GM12878 (cell line): Measurements from ENCODE around the gene LRRC23. TPM values are rescaled to one million over a fixed set of nuclear protein-coding genes. Genes with fewer than 3 reads are reported as not detected.

Source experiments
- BACH1 ChIP-seq: fragments of 450-650 bp; IDR thresholded peaks from 2 replicates; pipeline ENCODE4 v1.6.1; 2017; ENCODE audit warnings: mild to moderate bottlenecking, borderline replicate concordance
- CHD4 ChIP-seq: fragments of 200-600 bp; sonication (generic); IDR thresholded peaks from 2 replicates; pipeline ENCODE4 v1.6.1; 2016; ENCODE audit warnings: mild to moderate bottlenecking
- DPF2 ChIP-seq: fragments of 450-650 bp; IDR thresholded peaks from 2 replicates; pipeline ENCODE4 v1.6.1; 2017; ENCODE audit warnings: mild to moderate bottlenecking
- EED ChIP-seq: sonication (generic); IDR thresholded peaks from 2 replicates; pipeline ENCODE4 v1.6.1; 2016; ENCODE audit warnings: antibody characterized with exemption, low read depth
- ETV6 ChIP-seq, 2 experiments: fragments of 450-650 bp in 1 of 2; IDR thresholded peaks in 1 of 2; conservative IDR thresholded peaks in 1 of 2; 2 replicates each; pipeline ENCODE4 v1.6.1; 2014; ENCODE audit warnings: antibody characterized with exemption in 1 of 2, borderline replicate concordance in 1 of 2, low read depth in 1 of 2, mild to moderate bottlenecking in 1 of 2, moderate library complexity in 1 of 2
- IKZF1 ChIP-seq: fragments of 450-650 bp; conservative IDR thresholded peaks from 2 replicates; pipeline ENCODE4 v1.6.1; 2017; ENCODE audit warnings: antibody characterized with exemption, mild to moderate bottlenecking
- IKZF2 ChIP-seq, 2 experiments: fragments of 450-650 bp; IDR thresholded peaks; 2 replicates each; pipeline ENCODE4 v1.6.1; 2017; ENCODE audit warnings: mild to moderate bottlenecking in 2 of 2, moderate library complexity in 2 of 2
- IRF3 ChIP-seq: fragments of 450-650 bp; IDR thresholded peaks from 2 replicates; pipeline ENCODE4 v1.6.1; 2014; ENCODE audit warnings: mild to moderate bottlenecking
- NBN ChIP-seq: fragments of 450-650 bp; IDR thresholded peaks from 2 replicates; pipeline ENCODE4 v1.6.1; 2016
- PAX5 ChIP-seq: IDR thresholded peaks from 2 replicates; pipeline ENCODE4 v1.6.1; 2011; ENCODE audit warnings: low read depth, low read length, borderline replicate concordance
- PAX8 ChIP-seq: fragments of 450-650 bp; IDR thresholded peaks from 2 replicates; pipeline ENCODE4 v1.6.1; 2017; ENCODE audit warnings: mild to moderate bottlenecking, moderate library complexity
- PKNOX1 ChIP-seq: fragments of 450-650 bp; IDR thresholded peaks from 2 replicates; pipeline ENCODE4 v1.6.1; 2016; ENCODE audit warnings: mild to moderate bottlenecking
- RAD21 ChIP-seq: IDR thresholded peaks from 2 replicates; pipeline ENCODE4 v1.6.1; 2011; ENCODE audit warnings: mild to moderate bottlenecking, low read depth, low read length, moderate library complexity; ENCODE audit not compliant: insufficient read depth
- RELB ChIP-seq: fragments of 450-650 bp; IDR thresholded peaks from 2 replicates; pipeline ENCODE4 v1.6.1; 2017; ENCODE audit warnings: low read depth, mild to moderate bottlenecking, moderate library complexity
- SKIL ChIP-seq: fragments of 450-650 bp; IDR thresholded peaks from 2 replicates; pipeline ENCODE4 v1.6.1; 2017; ENCODE audit warnings: mild to moderate bottlenecking, low read depth, inconsistent platforms; ENCODE audit not compliant: poor library complexity, severe bottlenecking
- SMC3 ChIP-seq: IDR thresholded peaks from 2 replicates; pipeline ENCODE4 v1.6.1; 2011; ENCODE audit warnings: low read length, improper control_type of control experiment, borderline replicate concordance
- USF2 ChIP-seq: IDR thresholded peaks from 2 replicates; pipeline ENCODE4 v1.6.1; 2011; ENCODE audit warnings: low read depth, low read length, improper control_type of control experiment, borderline replicate concordance
- ZNF24 ChIP-seq: fragments of 450-650 bp; IDR thresholded peaks from 2 replicates; pipeline ENCODE4 v1.6.1; 2017; ENCODE audit warnings: antibody characterized with exemption, mild to moderate bottlenecking
- ZNF274 ChIP-seq: IDR thresholded peaks from one replicate; pipeline ENCODE4 v1.8.0; 2011; ENCODE audit not compliant: insufficient read length, insufficient read depth
- ZNF687 ChIP-seq: fragments of 450-650 bp; IDR thresholded peaks from 2 replicates; pipeline ENCODE4 v1.6.1; 2017; ENCODE audit warnings: mild to moderate bottlenecking, moderate library complexity
- polyA plus RNA-seq, 11 experiments: library from polyadenylated mRNA; depleted of rRNA in 4 of 11; unstranded in 6 of 11; stranded (reverse) in 5 of 11; fragments of >200 nt; fragmentation: Nextera tagmentation in 4 of 11; fragmentation: Illumina TruSeq in 1 of 11; extraction: Ambion mirVana in 4 of 11; extraction: Trizol in 1 of 11; gene quantifications; 1 replicate in 1 of 11; 2 replicates in 10 of 11; pipeline versions ENCODE4 v1.2.1 to v1.2.3, GENCODE V29; 2011 to 2016; ENCODE audit warnings: inconsistent platforms in 2 of 11, missing spikeins in 2 of 11, low read depth in 1 of 11
- total RNA-seq, 4 experiments: library from RNA; depleted of rRNA in 3 of 4; stranded (reverse); fragments of >200 nt in 3 of 4; fragmentation: Illumina TruSeq in 1 of 4; extraction: Trizol in 1 of 4; gene quantifications; 2 replicates each; pipeline versions ENCODE4 v1.2.1 to v1.2.3, GENCODE V29; 2013 to 2021

Gene LRRC23
- total and polyA plus RNA-seq, 10 of the 15 experiments (the other 5 are each of a cell fraction or from before 2014, with no cell fraction given), result 1.4 to 6.9 (median 3.4) TPM

GRCh38 chr12:6961278-6961694, 56.7 kb downstream of the LRRC23 start (continued):
- TF ChIP-seq ZNF687, result peak; percentile 93; the same call in 1 of the 2 replicates
- peak; percentile 61; the same call in 1 of the 2 replicates for TF ChIP-seq PAX5
- no peak for TF ChIP-seq CHD4
- no peak for TF ChIP-seq ETV6 (conservative IDR thresholded peaks at IDR 0.05 in 1 of 2, IDR thresholded peaks at IDR 0.05 in 1 of 2; ENCODE audit: borderline replicate concordance in 1 of 2, low read depth in 1 of 2)
- TF ChIP-seq NBN, result no peak
- no peak for TF ChIP-seq ZNF274
- TF ChIP-seq IRF3, result no peak
- TF ChIP-seq RELB, result no peak; the same call in 1 of the 2 replicates
- TF ChIP-seq IKZF1, result no peak
- no peak for TF ChIP-seq SKIL
- no peak for TF ChIP-seq ZNF24
- TF ChIP-seq USF2, result no peak; the same call in 1 of the 2 replicates
- TF ChIP-seq DPF2, result peak; percentile 71
- TF ChIP-seq SMC3, result no peak
- peak; percentile 75 for TF ChIP-seq BACH1
- TF ChIP-seq RAD21, result no peak
- no peak for TF ChIP-seq PAX8
- TF ChIP-seq PKNOX1, result peak; percentile 67; the same call in 1 of the 2 replicates
- TF ChIP-seq IKZF2 (IDR thresholded peaks at IDR 0.05), result no peak; a peak in 1 of 4 replicates
- no peak for TF ChIP-seq EED
